ENCODE results near the gene WDSUB1. TPM values are rescaled to one million over a fixed set of nuclear protein-coding genes. Genes with fewer than 3 reads are reported as not detected.

Gene WDSUB1
- total and polyA plus RNA-seq, 9 of the 15 experiments (the other 6 are each of a cell fraction or from before 2014, with no cell fraction given), result 5.2 to 13.7 (median 9.4) TPM

- TF ChIP-seq NR2C2 (CRISPR knock-in tag; IDR thresholded peaks at IDR 0.05) (no peak), NR2C2 (tag; IDR thresholded peaks at IDR 0.05) (no peak), NR3C1 (CRISPR knock-in tag; IDR thresholded peaks at IDR 0.05) (no peak), XRCC5 (IDR thresholded peaks at IDR 0.05; ENCODE audit: low read depth, low read length) (no peak), ZNF740 (CRISPR knock-in tag; IDR thresholded peaks at IDR 0.05) (no peak), ZNF740 (tag; IDR thresholded peaks at IDR 0.05) (no peak), OTX1 (CRISPR knock-in tag; IDR thresholded peaks at IDR 0.05) (no peak), CBX3 (IDR thresholded peaks at IDR 0.05; ENCODE audit: borderline replicate concordance in 1 of 2, low read length in 2 of 2) (no peak), ZNF280A (IDR thresholded peaks at IDR 0.05; ENCODE audit: low read depth, partially characterized antibody) (no peak), ZNF398 (CRISPR knock-in tag; IDR thresholded peaks at IDR 0.05) (no peak), ZBTB5 (IDR thresholded peaks at IDR 0.05) (no peak), ZNF165 (CRISPR knock-in tag; IDR thresholded peaks at IDR 0.05; ENCODE audit: borderline replicate concordance) (no peak), IFI16 (CRISPR knock-in tag; IDR thresholded peaks at IDR 0.05) (no peak), ZNF609 (CRISPR knock-in tag; IDR thresholded peaks at IDR 0.05; ENCODE audit: borderline replicate concordance) (no peak), ZNF354B (CRISPR knock-in tag; IDR thresholded peaks at IDR 0.05) (no peak), ZNF311 (CRISPR knock-in tag; IDR thresholded peaks at IDR 0.05) (no peak)
Observed at GRCh38 chr2:159256159-159256558, 30.3 kb downstream of the WDSUB1 start (continued).

Measured in K562 (cell line).